ENCODE measurements around the gene SEC23A. TPM values are rescaled to one million over a fixed set of nuclear protein-coding genes. Genes with fewer than 3 reads are reported as not detected.
"Not testable (repeated sequence)": the region's sequence is repeated elsewhere in the genome, so short reads cannot be mapped to it uniquely, and the experiment has no call there.

Gene SEC23A
- total RNA-seq, 4 donors from 2014 or later = 89.9 to 152 (median 113) TPM

GRCh38 chr14:39028620-39029019 is 74.4 kb downstream of the SEC23A start:
- TF ChIP-seq CTCF (IDR thresholded peaks at IDR 0.05) = no peak
- ATAC-seq (ENCODE audit: low FRiP score) (no peak), DNase-seq (ENCODE audit: low spot score) (no peak)

- TF ChIP-seq CTCF (IDR thresholded peaks at IDR 0.05) = no peak
- DNase-seq (ENCODE audit: low spot score) (no peak), ATAC-seq (ENCODE audit: low FRiP score) (no peak)
Observed at GRCh38 chr14:39025810-39026627, 77.0 kb downstream of the SEC23A start.

GRCh38 chr14:39025250-39025809 is 77.7 kb downstream of the SEC23A start:
- no peak for TF ChIP-seq CTCF (IDR thresholded peaks at IDR 0.05)
- DNase-seq (ENCODE audit: low spot score) (no peak), ATAC-seq (ENCODE audit: low FRiP score) (no peak)

GRCh38 chr14:39023939-39024871 is 78.8 kb downstream of the SEC23A start:
- no peak for DNase-seq (ENCODE audit: low spot score)
- no peak for TF ChIP-seq CTCF (IDR thresholded peaks at IDR 0.05)
- ATAC-seq (ENCODE audit: low FRiP score) = no peak

GRCh38 chr14:39017096-39018016 is 85.7 kb downstream of the SEC23A start:
- ATAC-seq (ENCODE audit: low FRiP score); DNase-seq (ENCODE audit: low spot score): not testable (repeated sequence)

GRCh38 chr14:39016733-39017095 is 86.3 kb downstream of the SEC23A start:
- no peak for ATAC-seq (ENCODE audit: low FRiP score)
- no peak for DNase-seq (ENCODE audit: low spot score)

More at GRCh38 chr14:39016733-39017095, 86.3 kb downstream of the SEC23A start:
- TF ChIP-seq CTCF (IDR thresholded peaks at IDR 0.05) = no peak

Measured in omental fat pad (tissue), 4 donors.